Stimulated activated naive CD8-positive, alpha-beta T cell treated with anti-CD3 and anti-CD28 coated beads, Interleukin-15, amount 100 ng/mL, for 72 hours (primary cell): ENCODE results near the gene IER3.
"Not testable (repeated sequence)": the region's sequence is repeated elsewhere in the genome, so short reads cannot be mapped to it uniquely, and the experiment has no call there.

Experiments used
- ATAC-seq: fragments of 150-1000 bp; cut with Tn5 transposase; 2 replicates; pipeline ENCODE4 v1.10.0; 2021; ENCODE audit warnings: mild to moderate bottlenecking, moderate library complexity
- DNase-seq, 2 donors: peaks; one replicate each; pipeline ENCODE4 v3.0.0; 2021 to 2022
- H3K27ac Mint-ChIP-seq, 2 donors: one replicate each; pipeline ENCODE4 v1.8.0; 2022; ENCODE audit warnings: mild to moderate bottlenecking in 2 of 2, mixed read lengths in 2 of 2, moderate library complexity in 2 of 2
- H3K27me3 Mint-ChIP-seq: one replicate; pipeline ENCODE4 v1.8.0; 2022; ENCODE audit warnings: mixed read lengths
- H3K4me1 Mint-ChIP-seq: one replicate; pipeline ENCODE4 v1.8.0; 2022; ENCODE audit warnings: mild to moderate bottlenecking, mixed read lengths
- H3K4me3 Mint-ChIP-seq, 2 donors: one replicate each; pipeline ENCODE4 v1.8.0; 2022; ENCODE audit warnings: mild to moderate bottlenecking in 2 of 2, mixed read lengths in 2 of 2, moderate library complexity in 1 of 2
- H3K9me3 Mint-ChIP-seq, 2 donors: one replicate each; pipeline ENCODE4 v1.8.0; 2022; ENCODE audit warnings: mixed read lengths in 2 of 2

IER3 gene

GRCh38 chr6:30761791-30762429 is 17.6 kb upstream of the IER3 start:
- H3K27me3 Mint-ChIP-seq, result no peaks in the 10 kb centered on the region
- H3K4me1 Mint-ChIP-seq, result peaks cover 73% of the 10 kb centered on the region
- peaks cover 0 to 8% of the 10 kb centered on the region in 2 donors for H3K9me3 Mint-ChIP-seq
- no peak for ATAC-seq
- DNase-seq, result no peak
- no peak overlapping the region for H3K27ac Mint-ChIP-seq
- H3K4me3 Mint-ChIP-seq, result no peak overlapping the region

GRCh38 chr6:30760549-30760948 is 16.2 kb upstream of the IER3 start:
- peaks cover 63% of the 10 kb centered on the region for H3K4me1 Mint-ChIP-seq

GRCh38 chr6:30759575-30760239 is 15.4 kb upstream of the IER3 start:
- ATAC-seq, result no peak
- H3K27ac Mint-ChIP-seq, result peak overlapping the region in 1 of 2 donors; percentile 47
- no peak overlapping the region for H3K4me3 Mint-ChIP-seq

More at GRCh38 chr6:30760549-30760948, 16.2 kb upstream of the IER3 start:
- DNase-seq (no peak), ATAC-seq (no peak)
- Mint-ChIP-seq H3K27me3 (no peaks in the 10 kb centered on the region), H3K27ac (no peak overlapping the region), H3K4me3 (no peak overlapping the region), H3K9me3 (peaks cover 0 to 8% of the 10 kb centered on the region in 2 donors)

GRCh38 chr6:30757261-30757904 is 13.0 kb upstream of the IER3 start:
- Mint-ChIP-seq H3K27ac (no peak overlapping the region), H3K9me3 (no peaks in the 10 kb centered on the region), H3K4me1 (peaks cover 38% of the 10 kb centered on the region), H3K27me3 (no peaks in the 10 kb centered on the region), H3K4me3 (no peak overlapping the region)
- no peak for DNase-seq
- no peak for ATAC-seq

More at GRCh38 chr6:30759575-30760239, 15.4 kb upstream of the IER3 start:
- H3K4me1 Mint-ChIP-seq, result peaks cover 54% of the 10 kb centered on the region
- H3K27me3 Mint-ChIP-seq, result no peaks in the 10 kb centered on the region
- DNase-seq, result no peak
- peaks cover 0 to 8% of the 10 kb centered on the region in 2 donors for H3K9me3 Mint-ChIP-seq

GRCh38 chr6:30756405-30757003 is 12.2 kb upstream of the IER3 start:
- H3K9me3 Mint-ChIP-seq, H3K4me3 Mint-ChIP-seq, H3K27ac Mint-ChIP-seq, DNase-seq, H3K27me3 Mint-ChIP-seq, ATAC-seq: not testable (repeated sequence)
- H3K4me1 Mint-ChIP-seq, result peaks cover 35% of the 10 kb centered on the region

GRCh38 chr6:30754631-30755030 is 10.3 kb upstream of the IER3 start:
- peaks cover 33% of the 10 kb centered on the region for H3K4me1 Mint-ChIP-seq
- no peaks in the 10 kb centered on the region for H3K27me3 Mint-ChIP-seq
- no peak for ATAC-seq
- no peak overlapping the region for H3K4me3 Mint-ChIP-seq
- H3K9me3 Mint-ChIP-seq, result no peaks in the 10 kb centered on the region
- H3K27ac Mint-ChIP-seq, result no peak overlapping the region
- DNase-seq, result no peak

- Mint-ChIP-seq H3K9me3 (no peaks in the 10 kb centered on the region), H3K27ac (peak overlapping the region in 1 of 2 donors; percentile 81), H3K4me1 (peaks cover 41% of the 10 kb centered on the region), H3K27me3 (no peaks in the 10 kb centered on the region), H3K4me3 (no peak overlapping the region)
- DNase-seq (no peak), ATAC-seq (no peak)
Measured at GRCh38 chr6:30752157-30752927, 8.0 kb upstream of the IER3 start.

GRCh38 chr6:30750379-30750668 is 6.0 kb upstream of the IER3 start:
- H3K27ac Mint-ChIP-seq, result no peak overlapping the region
- no peaks in the 10 kb centered on the region for H3K27me3 Mint-ChIP-seq
- H3K4me3 Mint-ChIP-seq, result no peak overlapping the region
- H3K4me1 Mint-ChIP-seq, result peaks cover 48% of the 10 kb centered on the region
- no peaks in the 10 kb centered on the region for H3K9me3 Mint-ChIP-seq
- ATAC-seq (no peak), DNase-seq (no peak)

GRCh38 chr6:30749554-30750378 is 5.4 kb upstream of the IER3 start:
- DNase-seq (no peak), ATAC-seq (no peak)
- Mint-ChIP-seq H3K4me3 (no peak overlapping the region), H3K9me3 (no peaks in the 10 kb centered on the region), H3K4me1 (peaks cover 54% of the 10 kb centered on the region), H3K27me3 (no peaks in the 10 kb centered on the region), H3K27ac (no peak overlapping the region)

- Mint-ChIP-seq H3K4me3 (no peak overlapping the region), H3K9me3 (no peaks in the 10 kb centered on the region), H3K27ac (no peak overlapping the region), H3K27me3 (no peaks in the 10 kb centered on the region), H3K4me1 (peaks cover 60% of the 10 kb centered on the region)
- DNase-seq (no peak), ATAC-seq (no peak)
Measured at GRCh38 chr6:30748851-30749540, 4.6 kb upstream of the IER3 start.

GRCh38 chr6:30747902-30748769 is 3.8 kb upstream of the IER3 start:
- Mint-ChIP-seq H3K4me1 (peaks cover 60% of the 10 kb centered on the region), H3K9me3 (no peaks in the 10 kb centered on the region), H3K27me3 (no peaks in the 10 kb centered on the region), H3K27ac (no peak overlapping the region), H3K4me3 (no peak overlapping the region)
- ATAC-seq (no peak), DNase-seq (no peak)

GRCh38 chr6:30747300-30747687 is 2.9 kb upstream of the IER3 start:
- ATAC-seq (no peak), DNase-seq (no peak)
- no peaks in the 10 kb centered on the region for H3K9me3 Mint-ChIP-seq
- peaks cover 54% of the 10 kb centered on the region for H3K4me1 Mint-ChIP-seq
- H3K4me3 Mint-ChIP-seq, result no peak overlapping the region
- H3K27me3 Mint-ChIP-seq, result no peaks in the 10 kb centered on the region
- no peak overlapping the region for H3K27ac Mint-ChIP-seq

GRCh38 chr6:30743099-30744053 is 971 bp downstream of the IER3 start:
- no peaks in the 10 kb centered on the region for H3K9me3 Mint-ChIP-seq
- ATAC-seq, result peak; percentile 18
- peaks cover 71% of the 10 kb centered on the region for H3K4me1 Mint-ChIP-seq
- H3K27ac Mint-ChIP-seq, result peak overlapping the region; percentile 87 to 97
- peak overlapping the region; percentile 91 to 97 for H3K4me3 Mint-ChIP-seq
- no peaks in the 10 kb centered on the region for H3K27me3 Mint-ChIP-seq
- peak; percentile 57 to 64 for DNase-seq
